Erythroblast (primary cell): ENCODE data around the gene NFRKB.

Experiments used
- GATA1 ChIP-seq: IDR thresholded peaks from 2 replicates; pipeline ENCODE4 v1.6.1; 2011; ENCODE audit warnings: low read depth, mild to moderate bottlenecking, control low read depth, low read length, moderate library complexity
- POLR2A ChIP-seq: IDR thresholded peaks from 2 replicates; pipeline ENCODE4 v1.6.1; 2011; ENCODE audit warnings: mild to moderate bottlenecking, low read length

GRCh38 chr11:129922674-129923073, 27.3 kb upstream of the NFRKB start:
- TF ChIP-seq POLR2A = no peak
- TF ChIP-seq GATA1 = no peak
